Type B pancreatic cell (in vitro differentiated cells): ENCODE results near the gene RBM5. TPM values are rescaled to one million over a fixed set of nuclear protein-coding genes. Genes with fewer than 3 reads are reported as not detected.

ENCODE experiments used
- DNase-seq: peaks from one replicate; pipeline ENCODE4 v3.0.0; 2021; ENCODE audit warnings: mixed read lengths; ENCODE audit not compliant: unreplicated experiment; ENCODE audit errors: extremely low spot score
- H3K27ac Mint-ChIP-seq: 2 replicates; pipeline ENCODE4 v1.8.0; 2021; ENCODE audit warnings: mild to moderate bottlenecking, mixed read lengths
- H3K27me3 Mint-ChIP-seq: 2 replicates; pipeline ENCODE4 v1.8.0; 2021; ENCODE audit warnings: mixed read lengths
- H3K36me3 Mint-ChIP-seq: 2 replicates; pipeline ENCODE4 v1.8.0; 2021; ENCODE audit warnings: mixed read lengths
- H3K4me1 Mint-ChIP-seq: one replicate; pipeline ENCODE4 v1.8.0; 2021; ENCODE audit warnings: mixed read lengths; ENCODE audit not compliant: unreplicated experiment
- H3K4me3 Mint-ChIP-seq: 2 replicates; pipeline ENCODE4 v1.8.0; 2021; ENCODE audit warnings: mild to moderate bottlenecking, mixed read lengths
- H3K9me3 Mint-ChIP-seq: 2 replicates; pipeline ENCODE4 v1.8.0; 2021; ENCODE audit warnings: mixed read lengths
- total RNA-seq: library from RNA; stranded (reverse); gene quantifications from 2 replicates; pipeline ENCODE4 v1.2.1, GENCODE V29; 2021; ENCODE audit warnings: low replicate concordance
- TF ChIP-seq, protein P1 (sequence below): fragments of 200-600 bp; sonication (generic); conservative IDR thresholded peaks from 2 replicates; pipeline ENCODE4 v1.5.0; 2021; ENCODE audit warnings: antibody characterized with exemption, mild to moderate bottlenecking

The RBM5 gene
- total RNA-seq, 1 donor from 2014 or later: 244 TPM

DNA sequence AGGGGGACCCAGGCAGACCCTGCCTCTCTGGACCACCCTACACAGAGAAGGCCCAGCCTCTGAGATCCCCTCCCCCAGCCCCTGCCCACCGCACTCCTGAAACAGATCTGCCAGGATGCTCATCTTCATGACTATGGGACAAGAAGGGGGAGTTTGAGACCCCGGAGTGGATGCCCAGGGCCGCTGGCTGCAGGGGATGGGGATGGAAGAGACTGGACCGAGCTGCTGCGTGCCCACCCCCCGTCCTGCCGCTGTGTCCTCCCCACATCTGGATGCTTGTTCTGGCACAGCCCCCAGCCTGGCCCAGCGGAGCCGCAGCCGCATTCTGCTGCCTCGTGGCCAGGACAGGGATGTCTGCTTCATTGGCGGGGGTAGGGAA, 36.1 kb downstream of the RBM5 start:
- Mint-ChIP-seq H3K27ac (no peak overlapping the region), H3K27me3 (no peaks in the 10 kb centered on the region), H3K36me3 (no peaks in the 10 kb centered on the region), H3K9me3 (no peaks in the 10 kb centered on the region), H3K4me1 (peaks cover 39% of the 10 kb centered on the region), H3K4me3 (peak overlapping the region; percentile 76)
- no peak for DNase-seq
- TF ChIP-seq, protein P1, sequence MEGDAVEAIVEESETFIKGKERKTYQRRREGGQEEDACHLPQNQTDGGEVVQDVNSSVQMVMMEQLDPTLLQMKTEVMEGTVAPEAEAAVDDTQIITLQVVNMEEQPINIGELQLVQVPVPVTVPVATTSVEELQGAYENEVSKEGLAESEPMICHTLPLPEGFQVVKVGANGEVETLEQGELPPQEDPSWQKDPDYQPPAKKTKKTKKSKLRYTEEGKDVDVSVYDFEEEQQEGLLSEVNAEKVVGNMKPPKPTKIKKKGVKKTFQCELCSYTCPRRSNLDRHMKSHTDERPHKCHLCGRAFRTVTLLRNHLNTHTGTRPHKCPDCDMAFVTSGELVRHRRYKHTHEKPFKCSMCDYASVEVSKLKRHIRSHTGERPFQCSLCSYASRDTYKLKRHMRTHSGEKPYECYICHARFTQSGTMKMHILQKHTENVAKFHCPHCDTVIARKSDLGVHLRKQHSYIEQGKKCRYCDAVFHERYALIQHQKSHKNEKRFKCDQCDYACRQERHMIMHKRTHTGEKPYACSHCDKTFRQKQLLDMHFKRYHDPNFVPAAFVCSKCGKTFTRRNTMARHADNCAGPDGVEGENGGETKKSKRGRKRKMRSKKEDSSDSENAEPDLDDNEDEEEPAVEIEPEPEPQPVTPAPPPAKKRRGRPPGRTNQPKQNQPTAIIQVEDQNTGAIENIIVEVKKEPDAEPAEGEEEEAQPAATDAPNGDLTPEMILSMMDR: no peak

DNA sequence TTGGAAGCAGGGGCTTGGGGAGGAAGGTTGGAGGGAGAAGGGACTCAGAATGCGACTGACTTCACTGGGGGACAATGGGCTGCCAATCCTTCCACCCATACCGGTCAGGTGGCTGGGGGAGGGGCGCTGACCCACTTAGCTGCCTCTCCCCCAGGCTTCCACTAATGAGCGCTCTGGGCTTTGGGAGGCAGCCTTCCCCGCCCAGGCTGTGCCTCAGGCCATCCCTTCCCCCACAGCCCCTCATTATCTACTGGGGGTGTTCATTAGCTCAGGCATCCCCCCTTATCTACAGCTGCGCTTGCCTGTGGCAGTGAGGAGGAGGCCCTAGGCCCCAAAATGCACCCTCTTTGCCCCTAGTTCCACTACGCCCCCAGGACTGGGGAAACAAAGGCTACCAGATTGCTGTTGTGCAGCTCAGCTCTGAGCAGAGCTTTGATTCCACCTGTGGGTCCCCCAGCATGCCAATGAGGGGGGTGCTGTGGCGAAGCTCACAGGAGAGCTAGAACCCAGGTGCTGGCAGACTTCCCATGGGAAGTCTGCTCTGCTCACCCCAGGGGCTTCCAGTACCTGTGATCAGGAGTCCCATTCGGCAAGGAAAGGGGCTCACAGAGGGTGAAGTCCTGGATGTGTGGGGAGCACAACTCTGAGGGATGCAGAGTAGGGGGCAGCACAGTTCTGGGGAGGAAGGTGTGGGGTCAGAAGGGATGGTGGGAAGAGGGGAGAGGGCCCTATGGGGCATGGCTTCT, 37.0 kb downstream of the RBM5 start:
- DNase-seq: no peak
- Mint-ChIP-seq H3K9me3 (no peaks in the 10 kb centered on the region), H3K36me3 (no peaks in the 10 kb centered on the region), H3K27me3 (no peaks in the 10 kb centered on the region), H3K4me3 (no peak overlapping the region), H3K27ac (no peak overlapping the region), H3K4me1 (peaks cover 39% of the 10 kb centered on the region)
- TF ChIP-seq, protein P1: no peak

DNA sequence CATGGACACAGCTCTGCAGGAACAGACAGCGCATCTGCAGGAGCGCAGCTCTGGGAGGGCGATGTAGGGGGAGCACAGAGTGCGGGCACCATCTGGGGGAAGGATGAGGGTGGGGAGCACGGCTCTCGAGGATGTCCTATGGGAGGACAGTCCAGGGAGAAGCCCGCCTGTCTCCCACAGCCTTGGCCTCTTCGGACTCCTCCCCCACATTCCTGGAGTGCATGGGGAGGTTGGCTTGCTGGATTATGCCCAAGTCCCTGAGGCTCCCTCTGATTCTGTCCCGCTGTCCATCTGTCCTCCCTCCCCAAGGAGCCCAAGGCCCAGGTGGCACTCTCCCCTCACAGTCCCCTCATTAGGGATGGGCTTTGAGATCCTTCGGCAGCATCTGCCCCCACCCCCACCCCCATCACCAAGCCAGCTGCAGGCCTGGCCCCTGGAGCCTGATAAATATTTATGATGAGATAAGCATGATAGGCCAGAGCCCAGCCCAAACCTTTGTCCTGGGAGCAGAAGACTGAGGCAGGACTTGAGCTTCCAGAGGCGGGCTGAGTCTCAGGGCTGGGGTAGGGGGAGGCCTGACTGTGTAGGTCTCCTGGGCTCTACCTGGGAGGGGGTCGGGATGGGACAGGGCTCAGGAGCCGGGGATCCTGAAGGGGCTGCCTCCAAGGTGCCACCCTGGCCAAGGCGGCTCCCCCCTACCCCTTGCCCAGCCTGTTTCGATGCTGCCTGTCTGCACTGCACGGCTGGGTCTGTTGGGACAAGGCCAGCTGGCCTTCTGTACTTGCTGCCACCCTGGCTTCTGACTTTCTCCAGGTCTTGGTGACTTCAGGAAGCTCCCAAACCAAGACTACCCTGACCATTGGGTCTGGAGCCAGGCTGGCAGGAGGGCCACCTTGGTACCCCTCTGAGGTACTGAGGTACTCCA, 37.8 kb downstream of the RBM5 start:
- DNase-seq: no peak
- Mint-ChIP-seq H3K27ac (peak overlapping the region; percentile 58), H3K9me3 (no peaks in the 10 kb centered on the region), H3K4me3 (no peak overlapping the region), H3K36me3 (no peaks in the 10 kb centered on the region), H3K4me1 (peaks cover 39% of the 10 kb centered on the region), H3K27me3 (no peaks in the 10 kb centered on the region)
- TF ChIP-seq, protein P1: no peak

DNA sequence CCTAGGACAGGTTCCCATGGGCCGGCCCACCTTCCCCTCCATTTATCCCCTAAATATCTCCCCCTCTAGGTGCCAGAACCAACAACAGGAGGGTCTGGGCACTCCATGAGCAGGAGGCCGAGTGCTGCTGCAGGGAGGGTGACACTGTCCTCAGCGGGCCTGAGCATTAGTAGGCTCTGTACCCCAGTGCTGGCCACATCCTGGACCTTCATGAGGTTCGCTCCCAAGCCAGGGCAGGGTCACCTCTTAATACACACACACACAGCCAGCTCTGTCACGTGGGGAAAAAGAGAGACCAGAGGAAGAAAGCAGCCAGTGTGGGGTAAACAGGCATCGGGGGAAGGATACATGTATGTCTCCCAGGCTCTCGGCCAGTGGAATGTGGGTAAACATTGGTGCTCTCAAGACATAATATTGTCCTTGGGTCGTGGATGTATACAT, 38.6 kb downstream of the RBM5 start:
- Mint-ChIP-seq H3K27me3 (no peaks in the 10 kb centered on the region), H3K9me3 (no peaks in the 10 kb centered on the region), H3K4me1 (peaks cover 32% of the 10 kb centered on the region), H3K27ac (peak overlapping the region; percentile 58), H3K4me3 (no peak overlapping the region), H3K36me3 (no peaks in the 10 kb centered on the region)
- DNase-seq: no peak
- TF ChIP-seq, protein P1: no peak

DNA sequence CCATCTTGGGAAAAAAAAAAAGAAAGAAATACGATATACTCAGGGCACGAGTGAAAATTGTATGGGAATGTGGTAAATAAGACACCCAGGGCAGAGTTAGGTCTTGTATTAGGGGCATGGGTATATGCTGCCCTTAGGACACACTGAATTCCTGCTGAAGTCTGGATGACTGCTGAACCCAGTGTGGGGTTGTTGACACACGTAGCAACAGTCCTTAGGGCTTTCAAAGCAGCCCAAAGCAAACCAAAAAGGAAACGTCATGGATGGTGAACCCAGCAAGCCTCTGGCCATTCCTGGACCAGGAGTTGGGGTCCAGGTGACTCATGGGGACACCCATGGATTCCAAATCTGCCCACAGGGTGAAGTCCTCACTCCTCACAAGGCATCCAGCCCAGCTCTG, 39.3 kb downstream of the RBM5 start:
- no peaks in the 10 kb centered on the region for H3K27me3 Mint-ChIP-seq
- peaks cover 28% of the 10 kb centered on the region for H3K4me1 Mint-ChIP-seq
- TF ChIP-seq, protein P1: no peak
- DNase-seq: no peak
- no peaks in the 10 kb centered on the region for H3K36me3 Mint-ChIP-seq
- no peak overlapping the region for H3K27ac Mint-ChIP-seq
- H3K4me3 Mint-ChIP-seq: no peak overlapping the region
- no peaks in the 10 kb centered on the region for H3K9me3 Mint-ChIP-seq
